Pancreas (tissue), 10 donors: ENCODE data around the gene MESP2. TPM values are rescaled to one million over a fixed set of nuclear protein-coding genes. Genes with fewer than 3 reads are reported as not detected.

Source experiments
- ATAC-seq, 4 donors: fragments of 200-7000 bp; cut with Tn5 transposase; one replicate each; pipeline versions ENCODE4 v1.8.0 to v1.9.1; 2020; ENCODE audit warnings: mild to moderate bottlenecking in 4 of 4, moderate library complexity in 4 of 4
- DNase-seq, 6 donors: peaks; one replicate each; pipeline ENCODE4 v3.0.0-alpha.2; 2020
- FAIRE-seq: peaks from 2 replicates; lab custom pipeline; 2012; peaks lifted over from hg19 to GRCh38; lab: Jason Lieb, UNC
- H3K27ac ChIP-seq, 4 donors: fragments of 200-600 bp; sonication (generic); 1 replicate in 3 of 4; 2 replicates in 1 of 4; pipeline versions ENCODE4 v1.5.0 to v1.8.0; 2020
- H3K27me3 ChIP-seq, 4 donors: fragments of 200-600 bp; one replicate each; pipeline ENCODE4 v1.8.0; 2021
- H3K36me3 ChIP-seq, 3 donors: fragments of 200-600 bp; sonication (generic) in 1 of 3; one replicate each; pipeline versions ENCODE4 v1.5.0 to v1.8.0; 2020 to 2021
- H3K4me1 ChIP-seq, 3 donors: fragments of 200-600 bp; one replicate each; pipeline ENCODE4 v1.8.0; 2021
- H3K4me3 ChIP-seq, 4 donors: fragments of 200-600 bp; sonication (generic) in 2 of 4; one replicate each; pipeline versions ENCODE4 v1.5.0 to v1.8.0; 2020 to 2021
- H3K9me3 ChIP-seq, 4 donors: fragments of 200-600 bp; one replicate each; pipeline ENCODE4 v1.8.0; 2021
- CTCF ChIP-seq, 4 donors: fragments of 200-600 bp; sonication (generic) in 3 of 4; IDR thresholded peaks; one replicate each; pipeline versions ENCODE4 v1.5.0 to v1.8.0; 2021; ENCODE audit warnings: antibody characterized with exemption in 4 of 4
- WGBS, 2 donors: extraction: QIAGEN DNeasy Blood & Tissue Kit; methylation state at CpG; one replicate each; pipeline ENCODE4 v1.1.7; 2013; 5-methylcytosine and 5-hydroxymethylcytosine counted together
- intact Hi-C, 3 donors: fragments of 100-400 bp; cut with DNase I; formaldehyde crosslinking; loops; one replicate each; pipeline versions ENCODE4 v1.11.1 to v1.14.2; 2022
- polyA plus RNA-seq, 2 donors: library from polyadenylated mRNA; stranded (reverse); fragments of 200-250 nt; gene quantifications; one replicate each; pipeline ENCODE4 v1.2.3, GENCODE V29; 2013
- total RNA-seq, 6 donors: library from RNA; stranded (reverse); fragmentation: NEBNext Ultra II Directional in 4 of 6; extraction: Animal tissue kit (Norgen Biotek cat#: 25700) in 4 of 6; gene quantifications; one replicate each; pipeline versions ENCODE4 v1.2.1 to v1.2.4, GENCODE V29; 2021 to 2023
- donor health status: healthy with polysubstance abuse.
- donor health status: DM: no; HTN: no; CAD: no; lungs with moderate emphysema.
- donor health status: DM: no; HTN: no; CAD: no.
- donor health status: control.
- donor health status: control.
- donor health status: Bipolar disorder and iron deficiency.
- donor health status: DM: yes; HTN: yes; CAD: no.
- donor health status: DM: no; HTN: no; CAD: no.
- donor health status: DM: no; HTN: no; CAD: no.
- donor health status: DM: yes; HTN: yes; CAD: no.

Gene MESP2
- total and polyA plus RNA-seq, 8 donors: 0.12 to 0.46 (median 0.22) TPM; not detected in 3

GRCh38 chr15:89790206-89790605 lies 14.1 kb downstream of the MESP2 start:
- Histone ChIP-seq H3K4me3 (no peak overlapping the region), H3K27me3 (no peaks in the 10 kb centered on the region), H3K27ac (no peak overlapping the region), H3K36me3 (peaks cover 0 to 58% (median 32%) of the 10 kb centered on the region in 3 donors), H3K4me1 (peaks cover 6 to 15% (median 13%) of the 10 kb centered on the region in 3 donors), H3K9me3 (no peaks in the 10 kb centered on the region)
- ATAC-seq (no peak), FAIRE-seq (no peak), DNase-seq (peak in 1 of 6 donors; percentile 29)
- intact Hi-C loops: no loop called here
- 78 to 81% methylated on average over 10 of the region's 10 CpGs for WGBS, 2 donors
- TF ChIP-seq CTCF (IDR thresholded peaks at IDR 0.05): no peak

GRCh38 chr15:89790661-89791060 lies 14.5 kb downstream of the MESP2 start:
- no peak for FAIRE-seq
- H3K27me3 ChIP-seq: no peaks in the 10 kb centered on the region
- no peak overlapping the region for H3K4me3 ChIP-seq
- no peak overlapping the region for H3K27ac ChIP-seq
- H3K36me3 ChIP-seq: peaks cover 0 to 58% (median 32%) of the 10 kb centered on the region in 3 donors
- intact Hi-C loops: no loop called here
- 83 to 88% methylated on average over 16 of the region's 16 CpGs for WGBS, 2 donors
- TF ChIP-seq CTCF (IDR thresholded peaks at IDR 0.05): no peak
- peak in 2 of 6 donors; percentile 29 to 46 for DNase-seq
- no peak for ATAC-seq
- no peaks in the 10 kb centered on the region for H3K9me3 ChIP-seq
- H3K4me1 ChIP-seq: peaks cover 10 to 15% (median 13%) of the 10 kb centered on the region in 3 donors

GRCh38 chr15:89792106-89792805 lies 16.1 kb downstream of the MESP2 start:
- peaks cover 6 to 9% (median 7%) of the 10 kb centered on the region in 3 donors for H3K4me1 ChIP-seq
- 91 to 94% methylated on average over 22 of the region's 22 CpGs for WGBS, 2 donors
- H3K27ac ChIP-seq: no peak overlapping the region
- no peaks in the 10 kb centered on the region for H3K9me3 ChIP-seq
- no peaks in the 10 kb centered on the region for H3K27me3 ChIP-seq
- ATAC-seq (no peak), DNase-seq (peak in 1 of 6 donors; percentile 32), FAIRE-seq (no peak)
- no peak overlapping the region for H3K4me3 ChIP-seq
- H3K36me3 ChIP-seq: peaks cover 0 to 64% (median 32%) of the 10 kb centered on the region in 3 donors
- intact Hi-C loops: no loop called here
- no peak for TF ChIP-seq CTCF (IDR thresholded peaks at IDR 0.05)

- DNase-seq (peak in 2 of 6 donors; percentile 14 to 35), FAIRE-seq (no peak)
- intact Hi-C loops: no loop called here
Measured at GRCh38 chr15:89794627-89795241, 18.6 kb downstream of the MESP2 start.

More at GRCh38 chr15:89794627-89795241, 18.6 kb downstream of the MESP2 start:
- H3K27ac ChIP-seq: peak overlapping the region in 3 of 4 donors; percentile 3 to 46 (median 45)
- peak; percentile 26 to 68 (median 35) for ATAC-seq
- peaks cover 0 to 66% (median 23%) of the 10 kb centered on the region in 3 donors for H3K36me3 ChIP-seq
- no peak overlapping the region for H3K4me3 ChIP-seq
- peaks cover 6 to 10% (median 9%) of the 10 kb centered on the region in 3 donors for H3K4me1 ChIP-seq
- no peak for TF ChIP-seq CTCF (IDR thresholded peaks at IDR 0.05)
- no peaks in the 10 kb centered on the region for H3K27me3 ChIP-seq
- WGBS, 2 donors: 9 to 13% methylated on average over 5 of the region's 5 CpGs
- H3K9me3 ChIP-seq: no peaks in the 10 kb centered on the region
